Measurements from ENCODE around the gene HDAC4.
"Not testable (repeated sequence)": the region's sequence is repeated elsewhere in the genome, so short reads cannot be mapped to it uniquely, and the experiment has no call there.

Gene HDAC4

DNA sequence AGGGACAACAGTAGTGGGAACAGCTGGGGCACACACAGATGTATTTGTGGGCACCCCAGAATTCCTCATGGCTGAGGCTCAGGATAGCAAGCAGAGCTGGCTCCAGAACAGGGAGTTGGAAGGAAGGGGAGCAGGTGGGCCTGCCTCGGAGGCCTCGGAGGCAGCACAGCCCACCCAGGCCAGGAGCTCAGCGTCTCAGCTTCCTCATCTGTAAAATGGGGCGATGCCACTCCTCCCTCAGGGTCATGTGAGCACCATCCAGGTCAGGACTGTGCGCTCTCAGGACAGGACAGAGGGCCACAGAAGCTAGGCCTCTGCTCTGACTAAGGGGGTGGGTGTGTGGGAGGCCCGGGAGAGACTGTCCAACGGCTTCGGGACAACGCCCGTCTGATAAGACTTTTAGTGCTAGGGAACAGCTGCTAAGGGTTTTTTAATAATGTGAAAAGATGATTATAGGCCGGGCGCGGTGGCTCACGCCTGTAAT lies 106.2 kb downstream of the HDAC4 start:
- no peak for DNase-seq

DNA sequence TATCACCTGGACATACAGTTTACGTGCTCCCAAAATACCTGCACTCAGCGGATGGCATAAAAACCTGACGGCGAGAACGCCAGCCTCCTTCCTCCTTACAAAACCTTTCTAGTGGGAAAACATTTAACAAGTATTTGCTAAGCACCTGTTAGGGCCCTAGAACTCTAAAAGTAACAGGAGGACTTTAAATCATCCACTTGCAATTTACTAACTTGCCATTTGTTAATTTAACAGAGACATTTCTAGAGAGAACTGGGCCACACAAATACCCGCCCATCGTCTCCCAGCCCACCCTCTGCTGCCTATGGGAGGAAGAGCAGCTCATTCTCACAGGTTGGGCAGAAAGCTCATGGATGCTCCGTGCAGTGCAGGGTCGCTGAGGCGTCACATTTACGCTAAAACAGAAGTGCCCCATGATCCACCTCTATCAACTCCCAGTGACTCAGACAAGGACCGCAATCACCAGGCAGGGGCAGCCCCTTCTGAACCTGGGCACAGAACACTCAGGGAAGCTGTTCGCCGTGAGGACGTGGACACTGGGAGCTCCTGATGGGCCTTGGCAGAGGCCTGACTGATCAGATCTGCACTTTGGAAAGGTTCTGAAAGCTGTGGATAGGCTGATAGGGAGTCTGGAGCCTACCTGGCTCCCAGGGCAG lies 106.9 kb downstream of the HDAC4 start:
- peak; percentile 58 for DNase-seq

DNA sequence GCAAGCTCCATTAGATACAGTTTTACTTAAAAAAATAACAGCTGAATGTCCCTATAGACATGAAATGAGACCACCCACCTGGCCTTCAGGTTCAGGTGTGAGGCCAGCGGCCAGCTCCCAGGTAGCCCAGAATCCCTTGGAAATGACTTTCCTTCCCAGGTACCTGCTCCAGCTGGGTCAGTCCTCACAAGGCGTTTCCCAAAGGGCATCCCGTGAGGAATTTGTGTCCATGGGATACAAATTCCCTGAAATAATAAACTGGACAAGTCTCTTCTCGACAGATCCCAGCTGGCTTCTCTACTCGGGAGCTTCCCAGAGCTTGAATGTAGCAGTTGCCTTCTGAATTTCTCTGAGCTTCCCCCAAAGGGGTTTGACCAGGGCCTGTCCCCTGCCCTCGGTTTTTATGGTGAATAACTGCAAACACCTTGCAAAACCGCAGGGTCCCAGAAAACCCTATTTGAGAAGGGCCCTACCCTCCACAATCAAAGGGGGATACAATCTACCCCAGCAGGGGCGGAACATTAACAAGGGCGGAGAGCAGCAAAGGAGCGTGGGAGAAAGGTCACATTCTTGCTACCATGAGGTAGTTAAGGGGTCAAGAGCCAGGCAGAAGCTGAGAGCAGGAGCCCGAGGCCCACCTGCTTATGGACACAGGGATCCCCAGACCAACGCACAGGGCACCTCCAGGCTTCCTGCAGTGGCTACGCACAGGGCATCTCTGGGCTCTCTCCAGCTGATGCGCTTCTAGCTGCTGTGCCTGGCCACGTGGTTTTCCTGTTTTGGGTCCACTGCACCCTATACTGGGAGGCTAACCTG lies 107.7 kb downstream of the HDAC4 start:
- DNase-seq = no peak

GRCh38 chr2:239292531-239292930 lies 108.3 kb downstream of the HDAC4 start:
- DNase-seq = no peak

GRCh38 chr2:239291475-239292350 lies 109.1 kb downstream of the HDAC4 start:
- no peak for DNase-seq

DNA sequence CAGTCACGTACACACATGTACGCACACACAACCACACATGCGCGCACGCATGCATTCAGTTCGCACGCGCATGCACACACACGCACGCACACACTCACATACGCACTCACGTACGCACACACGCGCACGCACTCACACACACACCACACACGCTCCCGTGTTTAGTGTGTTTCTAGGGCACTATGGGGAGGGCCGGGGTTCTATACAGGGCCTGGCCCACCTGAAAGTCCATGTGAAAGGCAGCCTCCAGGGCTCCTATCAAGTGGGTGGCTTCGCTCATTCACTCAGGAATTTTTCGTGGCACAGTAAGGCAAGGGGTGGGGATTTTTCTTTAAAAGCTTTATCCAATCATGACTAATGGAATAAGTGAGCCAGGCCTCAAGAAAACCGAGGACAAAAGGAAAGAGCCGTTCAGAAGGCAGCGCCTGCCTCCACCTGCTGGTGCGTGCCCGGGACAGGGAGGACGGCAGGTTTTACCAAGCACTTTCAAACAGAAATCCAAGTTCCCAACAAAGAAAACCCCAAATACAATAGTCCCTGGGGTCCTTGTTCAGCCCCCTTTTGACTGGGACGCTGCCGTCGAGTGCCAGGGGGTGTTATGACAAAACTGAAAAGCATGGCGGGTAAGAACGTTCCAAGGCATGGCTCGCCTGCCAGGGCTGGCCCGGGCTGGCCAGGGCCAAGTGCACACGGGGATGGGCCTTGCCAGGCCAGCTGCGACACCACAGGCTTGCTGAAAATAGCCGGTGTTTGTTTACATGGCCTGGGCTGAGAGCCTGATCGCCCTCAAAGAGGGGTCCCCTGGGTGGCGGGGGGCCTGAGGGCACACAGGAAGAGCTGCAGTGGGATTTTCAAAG lies 110.0 kb downstream of the HDAC4 start:
- DNase-seq = peak; percentile 1

DNA sequence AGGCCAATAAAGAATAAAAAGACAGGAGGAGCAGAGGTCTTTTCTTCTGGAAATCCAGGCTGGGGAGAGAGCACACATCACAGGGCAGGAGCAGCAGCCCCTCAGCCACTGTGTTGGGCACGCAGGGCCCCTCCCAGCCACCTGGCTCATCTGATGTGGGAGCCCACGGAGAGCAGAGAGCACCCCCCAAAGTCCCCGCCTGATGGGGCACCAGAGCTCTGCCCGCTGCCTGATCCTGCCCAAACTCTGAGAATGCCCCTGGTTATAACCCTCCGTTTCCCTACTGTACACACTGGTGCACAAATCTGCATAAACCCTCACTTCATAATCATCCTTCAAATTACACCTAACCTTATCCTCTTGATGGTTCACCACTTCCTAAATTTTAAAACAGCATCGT lies 111.3 kb downstream of the HDAC4 start:
- peak; percentile 30 for DNase-seq

- peak; percentile 44 for DNase-seq
Observed at GRCh38 chr2:239288951-239289511, 111.8 kb downstream of the HDAC4 start.

GRCh38 chr2:239288237-239288636 lies 112.6 kb downstream of the HDAC4 start:
- no peak for DNase-seq

GRCh38 chr2:239287461-239287860 lies 113.4 kb downstream of the HDAC4 start:
- DNase-seq = no peak

DNA sequence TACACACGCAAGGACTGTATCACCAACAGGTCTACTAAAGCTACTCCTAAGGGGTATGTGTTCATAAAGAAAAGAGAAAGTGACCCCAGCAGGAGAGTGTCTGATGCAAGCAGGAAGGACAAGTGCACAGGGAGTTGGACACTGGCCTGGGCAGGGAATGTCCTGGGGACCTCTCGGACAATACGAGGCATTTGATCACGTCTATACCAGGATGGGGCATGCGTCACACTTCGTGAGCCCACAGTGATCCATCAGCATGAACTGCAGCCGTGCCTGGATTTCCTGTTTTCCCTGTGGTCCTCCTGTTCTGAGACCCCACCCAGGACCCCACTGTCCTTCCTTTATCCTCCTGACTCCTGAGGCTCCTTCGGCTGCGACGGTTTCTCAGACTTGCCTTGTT lies 113.9 kb downstream of the HDAC4 start:
- peak; percentile 0 for DNase-seq

GRCh38 chr2:239285932-239286230 lies 114.9 kb downstream of the HDAC4 start:
- DNase-seq = peak; percentile 5

GRCh38 chr2:239285071-239285931 lies 115.5 kb downstream of the HDAC4 start:
- peak; percentile 57 for DNase-seq

DNA sequence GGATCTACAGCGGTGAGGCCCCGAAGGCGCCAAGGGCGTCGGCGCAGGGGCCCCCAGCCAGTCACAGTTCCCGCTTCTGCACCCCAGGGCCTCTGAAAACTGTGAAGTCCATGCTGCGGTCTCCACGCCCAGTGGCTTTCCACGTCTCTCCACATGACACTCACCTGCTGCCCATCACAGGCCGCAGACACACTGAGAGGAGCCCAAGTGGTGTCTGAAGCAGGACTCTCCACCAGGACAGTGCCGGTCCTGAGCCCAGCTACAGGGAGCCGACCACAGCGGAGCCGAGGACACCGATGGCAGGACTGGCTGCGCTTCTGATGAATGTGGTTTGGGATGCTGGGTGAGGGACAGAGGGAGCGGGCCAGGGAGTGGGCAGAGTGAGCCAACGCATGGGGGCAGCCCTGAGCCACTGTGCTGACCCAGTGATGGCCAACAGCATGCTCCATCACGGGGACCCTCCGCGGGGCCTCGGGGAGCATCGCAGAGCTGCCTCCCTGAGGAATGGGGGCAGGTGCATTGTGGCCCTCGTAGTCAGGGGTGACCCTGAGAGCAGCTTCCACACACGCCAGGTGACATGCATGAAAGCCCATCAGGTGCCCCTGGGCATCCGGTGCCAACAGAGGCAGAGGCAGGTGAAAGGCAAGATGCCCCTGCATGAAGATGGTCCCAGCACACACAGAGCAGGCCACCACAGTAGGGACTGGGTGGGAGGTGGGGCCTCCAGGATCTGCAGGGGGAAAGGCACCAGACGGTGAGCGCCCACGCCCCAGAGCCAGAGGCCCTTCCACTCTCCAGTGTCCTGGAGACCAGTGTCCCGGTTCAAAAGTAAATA lies 116.6 kb downstream of the HDAC4 start:
- DNase-seq = peak; percentile 1

DNA sequence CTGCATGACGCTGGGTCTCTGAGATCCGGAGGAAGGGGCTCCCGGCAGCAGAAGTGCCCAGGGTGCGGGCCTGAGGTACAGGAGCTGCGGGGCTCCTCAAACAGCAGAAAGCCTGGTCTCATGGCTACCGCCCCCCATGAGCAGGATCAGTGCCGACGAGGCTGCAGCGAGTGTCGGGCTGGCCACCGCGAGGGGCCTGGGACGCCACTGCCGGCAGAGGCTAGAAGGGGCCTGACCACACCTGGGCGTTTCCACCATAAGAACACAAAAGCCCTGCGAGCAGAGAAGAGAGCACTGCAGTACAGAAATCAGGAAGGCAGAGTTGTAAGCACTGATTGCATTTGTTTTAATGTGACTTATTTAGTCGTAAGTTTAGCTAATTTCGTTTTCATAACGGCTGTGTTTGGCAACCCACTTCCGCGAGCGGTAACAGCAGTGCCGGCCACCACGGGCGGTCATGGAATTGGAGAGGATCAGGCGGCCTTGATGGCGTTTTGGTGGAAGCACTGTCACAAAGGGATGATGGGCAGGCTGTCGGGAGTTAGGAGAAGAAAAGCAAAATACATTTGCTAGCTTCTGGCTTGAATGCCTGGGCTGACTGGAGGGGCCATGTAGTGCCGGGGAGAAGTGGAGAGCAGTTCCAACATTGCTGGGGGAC lies 117.4 kb downstream of the HDAC4 start:
- DNase-seq = no peak

GRCh38 chr2:239282448-239283287 lies 118.2 kb downstream of the HDAC4 start:
- no peak for DNase-seq

GRCh38 chr2:239280296-239281017 lies 120.4 kb downstream of the HDAC4 start:
- not testable (repeated sequence) for DNase-seq
